TTC549 (cell line): ENCODE data around the gene PSMB7.

Experiments used
- FAIRE-seq: peaks from 2 replicates; lab custom pipeline; 2012; peaks lifted over from hg19 to GRCh38; lab: Jason Lieb, UNC

Gene PSMB7

DNA sequence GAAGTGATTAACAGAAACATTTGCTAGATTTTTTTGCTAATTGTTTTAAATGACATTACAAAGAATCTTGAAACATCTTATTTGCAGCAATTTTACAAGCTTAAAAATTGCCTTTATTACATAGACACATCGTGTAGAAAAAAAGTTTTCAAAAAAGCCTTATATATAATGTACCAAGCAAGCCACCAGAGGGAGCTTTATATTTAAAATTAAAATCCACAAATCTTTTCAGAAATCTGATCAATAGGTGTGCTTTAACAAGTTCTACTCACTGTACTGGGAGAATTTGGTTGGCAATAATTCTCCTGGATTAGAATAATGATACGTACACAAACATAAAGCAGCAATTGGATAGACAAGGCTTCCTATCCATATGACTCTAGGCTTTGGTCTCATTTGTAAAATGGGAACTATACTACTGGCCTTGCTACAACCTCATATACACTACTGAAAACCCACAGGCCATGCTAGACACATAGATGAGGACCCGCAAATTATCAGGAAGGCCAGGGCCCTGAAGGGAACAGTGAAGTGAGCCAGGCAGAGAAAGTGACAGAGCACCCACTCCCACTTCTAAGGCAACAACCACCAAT is 4.8 kb downstream of the PSMB7 start:
- FAIRE-seq = no peak

DNA sequence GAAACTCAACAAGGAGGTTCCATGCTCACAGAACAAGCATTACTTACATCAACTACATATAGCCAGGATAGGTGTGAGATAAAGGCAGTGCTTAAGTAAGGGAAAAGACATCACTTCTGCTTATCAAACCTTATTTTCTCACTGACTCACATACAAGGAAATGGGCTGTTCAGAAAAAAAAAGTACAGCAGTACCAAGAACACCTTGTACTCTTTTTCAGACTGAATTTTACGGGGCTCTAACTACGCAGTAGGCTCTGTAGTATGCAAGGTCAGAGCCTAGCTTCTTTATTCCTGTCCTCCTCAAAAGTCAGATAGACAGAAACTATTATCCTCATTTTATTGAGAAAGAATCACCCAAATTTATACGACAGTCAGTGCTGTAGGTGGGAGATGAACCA is 5.8 kb downstream of the PSMB7 start:
- no peak for FAIRE-seq

DNA sequence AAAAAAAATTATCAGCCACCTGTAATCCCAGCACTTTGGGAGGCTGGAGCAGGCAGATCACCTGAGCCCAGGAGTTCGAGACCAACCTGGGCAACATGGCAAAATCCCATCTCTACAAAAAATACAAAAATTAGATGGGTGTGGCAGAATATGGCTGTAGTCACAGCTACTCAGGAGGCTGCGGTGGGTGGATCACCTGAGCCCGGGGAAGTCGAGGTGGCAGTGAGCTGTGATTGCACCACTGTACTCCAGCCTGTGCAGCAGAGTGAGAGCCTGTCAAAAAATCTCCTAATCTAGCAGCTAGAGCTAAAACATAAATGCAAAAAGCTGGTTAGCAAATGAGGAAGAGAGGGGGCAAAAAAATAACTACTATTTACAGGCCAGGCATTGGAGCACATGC is 12.0 kb downstream of the PSMB7 start:
- FAIRE-seq = no peak

DNA sequence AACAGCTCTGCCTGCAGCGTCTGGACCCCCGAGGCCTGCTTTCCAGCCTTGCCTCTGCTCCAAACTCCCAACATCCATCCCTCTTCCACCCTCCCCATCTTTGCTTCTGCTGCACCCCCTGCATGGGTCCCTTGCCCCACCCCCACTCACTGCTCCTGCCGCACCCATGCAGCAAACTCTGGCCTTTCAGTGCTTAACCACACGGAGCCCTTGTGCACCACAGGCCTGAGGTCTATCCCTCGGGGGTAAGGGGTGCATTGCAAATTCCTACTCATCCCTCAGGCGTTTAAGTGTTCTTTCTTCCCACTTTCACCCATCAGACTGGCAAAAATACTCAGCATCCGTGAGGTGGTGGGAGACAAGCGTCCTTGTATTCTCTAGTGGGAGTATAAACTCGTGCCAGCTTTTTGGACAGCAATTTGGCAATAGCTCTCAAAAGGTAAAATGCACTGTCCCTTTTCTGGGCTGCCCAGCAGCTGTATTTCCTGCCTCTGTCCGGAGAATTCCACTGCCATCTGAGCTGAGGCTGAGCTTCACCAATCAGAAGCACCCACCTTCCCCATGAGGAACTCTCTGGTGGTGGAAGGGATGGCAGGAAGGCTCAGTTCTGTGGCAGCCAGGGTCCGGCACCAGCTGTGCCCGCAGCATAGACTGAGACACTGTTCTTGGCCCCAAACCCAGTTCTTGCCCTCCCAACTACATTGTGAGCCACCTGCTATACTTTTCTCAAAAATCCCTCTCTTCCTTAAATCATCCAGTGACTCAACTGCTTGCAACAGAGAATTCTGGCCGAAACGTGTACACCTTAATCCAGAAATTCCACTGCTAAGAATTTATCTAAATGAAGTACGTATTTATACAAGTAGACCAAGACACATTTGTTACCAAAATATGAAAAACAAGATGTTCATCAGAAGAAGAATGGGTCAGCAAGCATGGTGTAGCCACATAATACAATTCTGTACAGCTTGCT is 15.0 kb downstream of the PSMB7 start:
- no peak for FAIRE-seq

DNA sequence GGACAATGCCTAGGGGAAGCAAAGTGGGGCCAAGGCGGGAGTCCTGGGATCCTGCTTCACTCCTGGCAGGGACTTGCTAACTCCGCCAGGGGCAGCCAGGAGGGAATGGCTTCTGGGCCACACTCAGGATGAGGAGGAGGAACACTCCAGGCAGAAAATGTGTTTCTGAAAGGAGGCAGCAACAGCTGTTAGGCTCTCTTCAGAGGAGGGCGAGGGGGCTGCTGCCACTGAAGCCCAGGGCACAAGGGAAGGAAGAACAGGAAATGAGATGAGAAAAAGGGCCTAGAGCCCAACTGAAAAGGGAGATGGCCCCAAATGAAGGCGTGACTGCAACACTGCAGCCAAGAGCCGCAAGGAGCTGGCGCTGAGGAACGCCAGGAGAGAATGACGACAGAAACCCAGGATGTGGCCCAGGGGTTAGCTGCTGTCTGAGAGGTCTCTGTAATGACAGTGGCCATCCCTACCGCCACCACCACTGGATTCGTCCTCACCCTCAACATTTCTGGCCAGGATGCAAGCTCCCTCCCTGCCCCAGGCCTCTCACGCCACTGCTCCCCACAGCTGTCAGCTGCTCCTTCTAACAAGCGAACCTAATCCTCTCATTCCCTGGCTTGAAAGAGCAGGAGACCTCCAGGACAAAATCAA is 15.8 kb downstream of the PSMB7 start:
- no peak for FAIRE-seq

DNA sequence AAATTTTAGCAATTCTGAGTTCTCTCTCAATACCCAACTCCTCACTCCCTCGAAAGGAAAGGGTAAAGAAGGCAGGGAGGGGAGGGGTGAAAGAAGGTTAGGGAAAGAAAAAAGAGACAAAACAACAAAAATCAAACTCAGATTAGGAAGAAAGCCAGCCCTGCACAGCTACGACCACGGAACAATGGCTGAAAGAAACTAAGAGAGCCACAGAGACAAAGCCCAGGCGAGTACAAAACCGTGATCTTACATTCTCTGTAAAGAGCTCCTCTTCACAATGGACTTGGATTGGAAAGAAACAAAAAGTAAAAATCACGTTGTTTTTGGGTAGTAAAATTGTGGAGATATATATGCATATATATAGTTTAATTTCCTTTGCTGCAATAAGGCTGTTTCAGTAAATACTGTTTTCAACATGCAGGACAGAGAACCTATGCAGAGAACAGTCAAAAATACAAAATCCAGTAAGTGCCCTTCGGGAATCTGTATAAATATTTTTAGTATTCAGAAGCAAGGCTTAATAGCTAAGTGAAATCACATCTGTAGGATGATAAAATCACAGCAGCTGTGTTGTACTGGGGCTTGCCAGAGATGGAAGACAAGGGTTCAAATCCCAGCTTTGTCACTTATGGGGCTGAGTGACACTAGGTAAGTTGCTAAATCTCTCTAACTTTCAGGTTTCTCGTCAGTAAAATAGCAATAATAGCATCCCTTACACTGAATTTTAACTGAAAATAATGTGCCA is 16.9 kb downstream of the PSMB7 start:
- no peak for FAIRE-seq

DNA sequence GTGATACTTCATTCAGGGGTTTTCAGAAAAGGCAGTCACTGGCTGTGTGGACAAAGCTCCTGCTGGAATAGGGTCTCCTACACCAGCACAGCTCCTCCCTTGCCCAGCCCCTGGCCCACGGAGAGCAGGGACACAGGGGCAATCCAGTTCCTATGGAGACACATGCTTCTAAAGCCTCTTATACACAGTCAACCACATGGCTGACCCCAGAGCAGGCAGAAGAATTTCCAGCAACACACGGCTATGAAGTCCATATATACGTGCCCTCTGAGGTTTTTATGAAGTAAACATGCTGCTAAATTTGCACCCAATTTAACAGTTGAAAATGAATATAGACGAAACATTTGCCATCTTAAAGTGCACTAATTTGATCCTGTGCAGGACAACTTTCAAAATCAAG is 19.4 kb downstream of the PSMB7 start:
- no peak for FAIRE-seq

DNA sequence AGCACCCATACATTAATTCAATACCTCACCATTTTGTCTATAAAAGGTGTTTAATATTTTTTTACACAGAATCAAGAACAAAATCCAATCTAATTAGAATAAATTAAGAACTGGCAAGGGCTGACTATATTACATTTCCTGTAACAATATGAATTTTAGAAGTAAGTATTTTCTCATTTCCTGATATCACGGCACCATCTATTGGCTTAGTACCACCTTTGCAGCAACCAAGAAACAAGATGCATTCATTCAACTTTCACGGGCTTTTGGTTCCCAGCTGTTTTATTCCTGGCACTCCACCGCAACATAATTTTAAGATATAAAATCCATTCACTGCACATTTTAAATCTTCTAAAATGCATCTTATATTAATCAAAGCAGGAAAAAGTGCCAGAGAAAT is 20.6 kb downstream of the PSMB7 start:
- FAIRE-seq = no peak

DNA sequence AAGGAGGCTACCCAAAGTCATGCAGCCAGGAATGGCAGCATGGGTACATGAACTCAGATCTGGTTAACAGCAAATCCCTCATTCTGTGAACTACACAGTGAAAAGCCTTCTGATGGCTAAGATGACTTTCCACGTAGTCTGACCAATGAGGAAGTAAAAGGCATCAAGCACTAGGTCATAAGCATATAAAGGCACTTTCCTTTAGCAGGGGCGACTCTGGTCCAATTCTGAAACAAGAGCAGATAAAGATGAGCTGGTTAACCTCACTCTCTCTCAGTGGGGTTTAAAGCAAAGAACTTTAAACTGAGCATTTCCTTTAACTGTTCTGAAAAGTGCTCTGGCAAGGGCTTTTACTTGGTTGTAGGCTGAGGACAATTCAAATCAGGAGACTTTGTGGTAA is 21.1 kb downstream of the PSMB7 start:
- FAIRE-seq = no peak

DNA sequence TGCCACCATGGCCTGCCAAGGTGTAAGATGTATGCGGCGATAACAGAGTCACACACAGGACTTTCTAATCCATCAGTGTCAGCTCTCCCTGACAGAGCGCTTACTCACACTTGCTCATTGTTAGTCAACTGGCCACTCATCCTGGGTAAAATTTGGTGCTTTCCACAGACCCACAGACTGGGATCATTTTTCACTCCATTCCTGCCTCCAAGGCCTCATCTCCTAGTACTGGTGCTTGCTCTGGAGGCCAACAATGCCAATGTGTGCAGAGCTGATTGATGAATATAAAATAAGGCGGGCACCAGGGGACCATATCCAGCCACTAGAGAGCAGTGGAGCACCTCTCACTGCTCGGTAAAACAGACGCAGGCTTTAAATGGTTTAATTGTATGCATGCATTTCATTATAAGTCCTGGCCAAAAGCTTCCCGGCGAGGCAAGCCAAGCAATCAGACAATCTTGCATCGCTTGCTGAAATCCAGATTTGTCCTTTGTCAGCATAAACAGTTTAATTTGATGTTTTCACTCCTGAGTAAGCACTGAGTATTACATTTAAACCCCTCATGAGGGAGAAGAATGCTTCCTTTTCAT is 22.3 kb downstream of the PSMB7 start:
- no peak for FAIRE-seq

DNA sequence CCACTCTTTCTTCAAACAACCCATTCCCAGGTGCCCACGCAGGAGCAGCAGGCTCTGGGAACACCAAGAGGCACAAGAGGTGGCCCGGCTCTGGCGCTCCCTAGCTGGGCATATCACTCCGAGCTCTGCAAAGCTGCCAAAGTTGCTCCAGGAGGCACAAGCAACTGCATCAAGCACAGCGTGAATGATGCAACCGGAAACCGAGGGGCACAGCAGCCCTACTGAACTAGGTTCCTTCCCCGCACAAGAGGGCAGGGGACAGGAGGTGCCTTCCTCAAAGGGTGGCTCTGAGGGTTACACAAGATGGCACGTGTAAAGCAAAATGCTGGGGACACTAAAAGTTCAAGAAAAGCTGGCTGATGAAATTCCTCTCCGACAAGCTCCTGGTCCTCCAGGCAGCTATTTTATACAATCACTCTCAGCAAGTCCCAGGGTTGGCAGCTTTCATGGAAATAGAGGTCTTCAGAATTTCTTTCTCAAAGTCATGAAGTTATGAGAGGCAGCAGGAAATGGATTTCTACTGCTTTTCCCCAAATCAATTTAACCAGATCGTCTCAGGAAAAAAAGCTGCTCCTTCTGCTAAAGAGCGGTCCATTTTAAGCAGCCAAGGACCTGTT is 22.9 kb downstream of the PSMB7 start:
- no peak for FAIRE-seq

DNA sequence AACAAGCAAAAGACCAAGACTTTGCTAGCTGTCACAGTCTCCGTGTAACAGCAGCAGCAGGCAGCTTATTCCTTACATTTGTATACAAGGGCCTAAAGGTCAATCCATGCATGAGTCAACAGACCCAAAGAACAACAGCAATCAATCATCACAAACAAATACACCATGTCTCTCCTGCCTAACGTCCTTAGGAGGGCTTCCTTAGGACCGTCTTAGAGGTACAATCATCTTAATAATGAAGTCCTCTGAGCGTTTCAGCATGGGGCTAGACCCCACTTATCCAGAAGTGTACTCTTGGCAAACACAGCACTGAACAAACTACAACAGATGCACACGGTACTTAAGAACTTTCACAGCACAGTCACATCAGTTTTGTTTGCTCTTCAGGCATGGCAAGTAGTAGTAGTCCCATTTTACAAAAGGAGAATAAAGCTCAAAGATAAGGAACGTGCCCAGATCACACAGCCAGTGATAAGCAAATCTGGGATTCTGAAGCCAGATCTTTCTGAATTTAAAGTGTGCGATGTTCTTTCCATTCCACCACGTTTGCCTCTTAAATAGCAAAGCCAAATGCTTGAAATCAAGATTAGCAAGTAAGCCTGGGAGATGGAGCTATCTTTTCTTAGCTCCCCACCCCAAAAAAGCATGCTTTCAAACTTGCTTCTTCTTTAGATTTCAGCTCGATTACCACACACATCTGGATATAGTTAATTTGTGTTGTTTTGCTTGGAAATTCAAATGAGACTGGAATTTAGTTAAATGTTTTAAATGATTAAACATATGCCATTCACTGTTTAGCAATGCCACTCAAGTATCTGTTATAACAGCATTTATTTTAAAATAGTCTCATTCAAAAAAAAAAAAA is 24.2 kb downstream of the PSMB7 start:
- no peak for FAIRE-seq

DNA sequence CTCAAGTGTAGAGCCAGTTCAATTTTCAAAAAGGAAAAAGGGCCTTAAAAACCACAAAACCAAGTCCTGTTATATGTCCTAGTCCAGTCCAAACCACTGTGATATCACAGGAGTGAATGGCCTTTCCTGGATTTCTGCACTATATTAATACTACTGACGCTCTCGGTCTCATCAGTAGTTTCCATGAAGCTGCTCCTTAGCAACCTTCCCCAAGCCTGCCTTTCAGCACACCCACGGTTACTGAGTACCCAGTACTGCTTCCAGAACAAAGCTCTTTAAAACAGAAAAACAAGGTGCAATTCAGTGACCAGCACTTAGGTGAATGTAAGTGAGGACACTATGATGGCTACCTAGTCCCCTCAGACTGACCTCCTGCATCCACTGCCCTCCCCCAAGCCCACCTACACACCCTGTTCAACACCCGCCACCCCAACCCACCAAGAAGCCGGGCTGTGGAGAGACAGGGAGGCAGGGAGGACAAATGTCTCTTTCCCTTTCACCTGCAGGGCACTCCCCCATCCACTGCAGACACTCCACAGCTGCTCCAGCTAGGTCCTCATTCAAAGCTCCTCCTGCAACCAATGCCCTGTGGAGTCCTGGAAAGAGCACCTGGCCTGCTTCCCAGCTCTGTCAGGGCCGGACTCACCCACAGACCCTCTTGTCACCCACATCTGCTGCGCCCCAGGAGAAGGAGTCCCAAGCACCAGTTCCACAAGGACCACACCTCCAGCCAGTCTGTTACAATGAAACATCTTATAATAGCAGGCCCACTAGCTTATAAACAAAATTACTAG is 25.9 kb downstream of the PSMB7 start:
- no peak for FAIRE-seq

DNA sequence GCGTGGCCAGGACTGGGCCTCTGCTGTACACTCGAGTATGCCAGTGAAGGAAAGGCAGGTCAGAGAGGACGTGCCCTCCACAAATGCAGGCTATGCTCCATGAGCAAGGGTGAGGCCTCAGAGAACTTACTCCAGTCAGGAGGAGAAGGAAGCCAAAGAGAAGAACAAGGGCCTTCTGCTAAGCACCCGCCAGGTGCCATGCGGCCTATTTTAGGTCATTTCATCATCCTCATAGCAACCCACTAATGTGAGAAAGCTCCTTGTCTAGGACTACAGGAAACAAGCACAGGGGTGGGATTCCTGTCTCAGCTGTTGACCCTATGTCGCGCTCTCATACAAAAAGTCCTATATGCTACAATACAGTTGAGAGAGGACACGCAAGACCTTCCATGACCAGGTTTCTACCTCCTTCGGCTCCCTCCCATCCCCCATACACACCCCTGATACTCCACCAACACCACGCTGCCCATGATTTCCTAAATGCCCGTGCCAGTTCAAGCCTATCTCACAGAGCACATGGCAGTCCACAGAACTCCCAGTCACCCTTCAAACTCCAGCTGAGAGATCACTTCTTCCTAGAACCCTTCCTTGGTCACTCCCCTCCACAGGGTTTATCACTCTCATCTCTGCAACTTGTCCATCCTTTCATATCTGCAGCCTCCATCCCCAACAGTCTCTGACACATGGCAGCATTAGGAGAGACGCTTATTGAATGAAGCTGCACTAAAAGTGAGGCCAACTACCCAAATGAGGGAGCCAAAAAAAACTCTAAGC is 26.8 kb downstream of the PSMB7 start:
- no peak for FAIRE-seq

DNA sequence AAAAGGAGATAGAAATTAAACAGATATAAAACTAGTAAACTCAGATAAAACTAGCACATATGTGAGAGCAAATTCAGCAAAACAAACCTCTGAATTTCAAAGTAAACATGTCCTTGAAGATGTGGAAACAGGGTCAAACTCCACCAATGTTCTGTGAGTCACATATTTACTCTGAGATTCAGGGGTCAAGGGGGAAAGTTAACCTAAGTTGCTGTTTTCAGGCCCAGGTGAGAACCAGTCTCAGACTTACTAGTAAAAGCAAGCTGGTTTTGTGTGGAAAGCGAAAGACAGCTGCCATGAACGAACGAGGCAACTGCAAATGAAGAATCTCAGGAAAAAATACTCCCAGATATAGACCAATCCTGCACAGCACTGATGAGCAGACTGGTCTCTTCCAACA is 29.0 kb downstream of the PSMB7 start:
- no peak for FAIRE-seq

DNA sequence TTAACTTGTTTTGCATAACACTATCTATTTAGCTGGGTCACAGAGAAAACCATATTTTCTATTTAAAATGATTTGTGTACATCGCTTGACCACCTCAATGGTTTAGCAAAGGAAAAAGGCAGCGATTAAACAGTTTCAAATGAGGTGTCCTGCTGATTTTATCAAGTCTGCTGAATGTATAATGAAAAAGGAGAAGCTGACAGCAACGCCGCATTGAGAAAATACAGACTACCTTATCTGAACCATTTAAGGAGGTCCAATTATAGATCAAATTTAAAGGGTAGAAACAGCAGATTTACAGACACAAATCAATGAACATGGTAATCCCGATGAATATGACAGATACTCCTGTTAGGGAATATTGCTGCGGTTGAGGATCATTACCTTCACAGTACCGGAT is 29.6 kb downstream of the PSMB7 start:
- FAIRE-seq = no peak

DNA sequence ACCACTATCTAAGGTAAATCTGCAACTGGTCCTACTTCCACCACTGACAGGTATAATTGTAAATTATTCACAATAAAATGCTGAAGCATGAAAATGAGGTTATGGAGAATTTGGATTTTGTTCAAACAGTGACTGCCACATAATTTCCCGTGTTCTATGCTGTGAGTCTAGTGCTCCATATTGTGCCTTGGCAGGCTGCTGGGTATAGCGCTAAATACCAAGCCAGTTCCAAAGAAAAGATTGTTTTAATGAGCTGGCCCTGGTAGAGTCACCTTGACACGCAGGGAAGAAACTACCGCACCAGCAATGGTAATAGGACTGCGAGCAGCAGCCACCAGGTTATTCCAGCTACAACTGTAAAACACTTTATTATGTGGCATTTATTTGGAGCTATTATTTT is 30.4 kb downstream of the PSMB7 start:
- FAIRE-seq = no peak

DNA sequence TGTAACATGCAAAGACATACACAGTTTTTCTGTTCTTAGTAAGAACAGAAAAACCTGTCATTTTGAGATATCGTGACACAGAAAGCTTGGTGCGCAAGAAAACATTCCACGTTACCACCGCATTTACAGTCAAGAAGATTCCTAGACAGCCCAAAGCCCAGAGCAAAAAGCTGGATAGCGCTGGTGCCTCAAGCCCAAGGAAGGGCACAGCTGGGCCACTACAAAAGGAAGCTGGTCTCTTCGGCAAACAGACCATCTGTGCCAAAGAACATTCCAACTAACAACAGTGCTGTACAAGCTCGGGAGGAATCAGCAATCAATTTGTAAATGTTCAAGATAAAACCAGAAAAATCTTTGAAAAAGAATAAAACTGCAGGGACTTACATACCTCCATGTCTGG is 31.0 kb downstream of the PSMB7 start:
- FAIRE-seq = no peak
